Middle frontal gyrus (tissue), 1 donor: Measurements from ENCODE around the gene SUN1.
"Not testable (repeated sequence)": the region's sequence is repeated elsewhere in the genome, so short reads cannot be mapped to it uniquely, and the experiment has no call there.

Experiments
- DNase-seq: peaks from one replicate; pipeline ENCODE4 v3.0.0-alpha.2; 2015; ENCODE audit warnings: low spot score; ENCODE audit errors: extremely low spot score

SUN1 gene

DNA sequence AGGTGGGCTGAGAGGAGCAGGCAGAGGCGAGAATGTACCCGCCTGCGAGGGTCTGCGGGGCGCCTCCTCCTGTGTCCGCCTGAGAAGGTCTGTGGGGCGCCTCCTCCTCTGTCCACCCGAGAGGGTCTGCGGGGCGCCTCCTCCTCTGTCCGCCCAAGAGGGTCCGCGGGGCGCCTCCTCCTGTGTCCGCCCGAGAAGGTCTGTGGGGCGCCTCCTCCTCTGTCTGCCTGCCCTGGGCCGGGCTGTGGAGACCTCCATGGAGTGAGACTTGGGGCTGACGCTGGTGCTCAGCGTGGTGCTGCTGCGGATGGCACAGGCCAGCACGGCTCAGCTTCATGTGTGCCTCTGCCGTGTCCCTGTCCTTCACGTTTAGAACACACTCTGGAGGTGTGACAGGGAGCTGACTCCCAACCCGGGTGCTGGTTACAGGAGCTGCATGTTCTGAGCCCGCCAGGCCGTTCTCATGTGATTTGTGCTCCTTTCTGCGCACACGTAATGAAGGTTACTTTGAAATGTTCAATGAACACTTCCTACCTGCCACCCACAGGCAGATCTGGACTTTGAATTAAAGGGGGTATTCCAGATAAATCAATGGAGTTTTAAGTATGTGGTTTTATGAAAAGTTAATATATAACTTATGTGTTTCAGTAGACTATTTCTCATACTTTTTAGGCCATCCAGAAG lies 23.6 kb downstream of the SUN1 start:
- no peak for DNase-seq

GRCh38 chr7:856444-857095 lies 24.3 kb downstream of the SUN1 start:
- DNase-seq, result no peak

GRCh38 chr7:857661-858060 lies 25.4 kb downstream of the SUN1 start:
- no peak for DNase-seq

- no peak for DNase-seq
Observed at GRCh38 chr7:859359-860030, 27.2 kb downstream of the SUN1 start.

DNA sequence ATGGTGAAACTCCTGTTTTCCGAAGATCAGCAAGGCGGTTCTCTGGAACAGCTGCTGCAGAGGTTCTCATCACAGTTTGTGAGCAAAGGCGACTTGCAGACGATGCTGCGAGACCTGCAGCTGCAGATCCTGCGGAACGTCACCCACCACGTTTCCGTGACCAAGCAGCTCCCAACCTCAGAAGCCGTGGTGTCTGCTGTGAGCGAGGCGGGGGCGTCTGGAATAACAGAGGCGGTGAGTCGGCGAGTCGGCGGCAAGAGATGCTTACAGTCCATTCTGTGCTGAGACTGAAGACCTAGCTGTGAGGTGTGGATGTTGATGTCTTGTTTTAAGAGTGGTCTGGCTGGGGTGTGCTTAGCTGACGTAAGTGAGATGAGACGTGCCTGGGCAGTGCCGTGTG lies 27.9 kb downstream of the SUN1 start:
- no peak for DNase-seq

DNA sequence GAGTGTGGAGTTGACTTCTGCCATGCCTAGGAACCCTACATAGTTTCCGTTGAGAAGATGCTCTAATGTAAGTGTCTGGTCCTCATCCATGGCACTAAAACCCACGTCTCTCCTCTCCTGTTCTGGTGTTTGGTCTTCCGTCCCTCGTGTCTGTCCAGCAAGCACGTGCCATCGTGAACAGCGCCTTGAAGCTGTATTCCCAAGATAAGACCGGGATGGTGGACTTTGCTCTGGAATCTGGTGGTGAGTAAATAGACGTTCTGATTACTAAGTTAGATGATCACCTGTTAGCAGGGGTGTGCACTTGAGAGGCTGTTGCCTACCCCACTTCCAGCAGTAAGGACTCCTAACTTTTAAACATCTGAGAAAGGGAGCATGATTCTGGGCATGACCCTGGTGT lies 28.9 kb downstream of the SUN1 start:
- no peak for DNase-seq

- no peak for DNase-seq
Observed at GRCh38 chr7:862157-862556, 29.9 kb downstream of the SUN1 start.

DNA sequence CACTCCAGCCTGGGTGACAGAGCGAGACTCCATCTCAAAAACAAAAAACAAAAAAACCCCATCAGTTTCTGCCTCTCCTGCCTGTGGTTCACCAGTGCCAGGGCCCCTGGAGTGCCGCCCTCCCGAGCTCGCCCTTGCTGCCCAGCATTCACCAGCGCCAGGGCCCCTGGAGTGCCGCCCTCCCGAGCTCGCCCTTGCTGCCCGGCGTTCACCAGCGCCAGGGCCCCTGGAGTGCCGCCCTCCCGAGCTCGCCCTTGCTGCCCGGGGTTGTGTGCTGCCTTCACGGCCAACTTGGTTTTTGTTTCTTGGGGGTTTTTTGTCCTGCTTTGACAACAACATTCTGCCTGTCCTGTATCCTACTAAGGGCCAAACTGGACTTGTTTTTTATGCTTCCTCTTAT lies 30.8 kb downstream of the SUN1 start:
- no peak for DNase-seq

- no peak for DNase-seq
Observed at GRCh38 chr7:865921-866320, 33.6 kb downstream of the SUN1 start.

- DNase-seq, result no peak
Observed at GRCh38 chr7:867001-867405, 34.7 kb downstream of the SUN1 start.

DNA sequence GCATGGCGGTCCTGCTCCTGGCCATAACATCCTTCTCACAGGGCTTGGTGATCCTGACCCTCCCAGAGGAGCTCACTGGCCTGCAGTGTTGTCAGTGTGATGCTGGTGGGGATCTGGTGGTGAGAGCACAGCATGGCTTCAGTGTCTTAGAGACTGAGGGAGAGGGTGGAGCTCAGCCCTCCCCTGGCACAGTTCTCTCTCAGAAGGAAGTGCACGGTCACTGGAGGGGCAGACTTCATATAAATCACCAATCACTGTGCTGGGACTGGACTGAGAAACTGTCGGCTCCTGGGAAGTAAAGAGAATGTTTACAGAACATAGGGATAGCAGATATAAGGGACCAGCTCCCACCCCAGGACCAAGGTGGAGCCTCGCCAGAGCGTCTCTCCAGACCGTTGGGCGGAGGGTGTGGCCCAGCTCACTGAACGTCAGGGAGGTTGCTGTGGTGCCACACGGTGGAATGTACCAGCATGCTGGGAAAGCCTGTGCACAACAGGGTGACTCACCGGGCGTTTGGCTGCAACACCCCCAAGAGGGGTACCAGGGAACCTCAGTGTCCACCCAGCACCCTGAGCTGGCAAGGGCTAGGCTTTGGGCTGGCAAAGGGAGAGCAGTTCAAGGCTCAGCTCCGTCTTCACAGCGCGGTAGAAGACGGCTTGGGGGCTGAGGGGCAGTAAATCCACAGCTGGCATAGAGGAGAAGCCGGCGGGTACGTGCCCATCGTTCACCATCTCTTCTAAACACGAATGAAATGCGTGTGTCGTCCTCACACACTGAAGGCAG lies 35.3 kb downstream of the SUN1 start:
- DNase-seq, result no peak

DNA sequence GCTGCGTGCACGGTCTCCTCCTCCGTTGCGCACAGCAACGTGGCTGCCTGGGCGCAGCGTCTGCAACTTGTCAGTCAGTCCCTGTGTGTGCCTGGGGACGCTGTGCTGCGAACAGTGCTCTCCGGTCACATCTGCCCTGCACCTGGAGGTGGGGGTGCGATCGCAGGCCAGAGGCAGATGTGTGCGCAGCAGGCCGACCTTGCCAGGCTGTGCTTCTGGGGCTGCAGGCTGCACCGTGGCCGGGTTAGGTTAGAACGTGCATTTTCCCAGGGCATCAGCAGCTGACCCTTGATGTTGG lies 35.9 kb downstream of the SUN1 start:
- DNase-seq, result no peak

DNA sequence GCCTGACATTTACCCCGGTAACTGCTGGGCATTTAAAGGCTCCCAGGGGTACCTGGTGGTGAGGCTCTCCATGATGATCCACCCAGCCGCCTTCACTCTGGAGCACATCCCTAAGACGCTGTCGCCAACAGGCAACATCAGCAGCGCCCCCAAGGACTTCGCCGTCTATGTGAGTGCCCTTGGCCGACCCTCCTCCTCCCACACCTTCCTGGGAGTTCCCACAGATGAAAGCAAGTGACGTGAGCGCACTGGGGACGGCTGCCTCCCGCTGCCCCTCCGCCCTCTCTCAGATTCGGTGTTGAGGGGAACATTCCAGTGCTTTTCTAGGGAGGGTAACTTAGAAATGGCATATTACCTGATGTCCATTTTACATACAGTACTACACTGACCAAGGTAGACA lies 37.1 kb downstream of the SUN1 start:
- DNase-seq, result no peak

DNA sequence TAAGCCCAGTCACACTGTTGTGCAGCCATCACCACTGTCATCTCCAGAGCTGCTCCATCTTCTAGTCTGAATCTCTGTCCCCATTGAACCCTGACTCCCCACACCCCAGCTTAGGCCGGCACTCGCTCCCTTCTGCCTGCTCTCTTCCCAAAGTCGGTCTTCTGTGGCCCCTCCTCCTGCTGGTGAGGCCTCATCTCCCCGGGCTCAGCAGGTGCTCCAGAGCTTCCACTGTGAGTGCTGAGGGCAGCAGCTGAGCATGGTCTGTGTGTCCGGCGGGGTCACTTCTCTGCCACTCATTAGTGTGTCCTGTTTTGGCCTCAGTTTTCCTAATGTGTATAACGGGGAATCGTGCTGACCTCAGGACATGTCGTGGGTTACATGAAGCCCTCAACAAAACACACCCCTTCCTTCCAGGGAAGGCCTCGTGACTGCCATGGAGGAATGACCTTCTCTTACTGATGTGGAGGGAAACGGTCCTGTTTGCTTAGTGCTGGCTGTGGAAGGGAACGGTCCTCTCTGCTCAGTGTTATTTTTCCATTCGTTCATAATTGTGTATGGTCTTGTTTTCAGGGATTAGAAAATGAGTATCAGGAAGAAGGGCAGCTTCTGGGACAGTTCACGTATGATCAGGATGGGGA lies 39.7 kb downstream of the SUN1 start:
- no peak for DNase-seq

DNA sequence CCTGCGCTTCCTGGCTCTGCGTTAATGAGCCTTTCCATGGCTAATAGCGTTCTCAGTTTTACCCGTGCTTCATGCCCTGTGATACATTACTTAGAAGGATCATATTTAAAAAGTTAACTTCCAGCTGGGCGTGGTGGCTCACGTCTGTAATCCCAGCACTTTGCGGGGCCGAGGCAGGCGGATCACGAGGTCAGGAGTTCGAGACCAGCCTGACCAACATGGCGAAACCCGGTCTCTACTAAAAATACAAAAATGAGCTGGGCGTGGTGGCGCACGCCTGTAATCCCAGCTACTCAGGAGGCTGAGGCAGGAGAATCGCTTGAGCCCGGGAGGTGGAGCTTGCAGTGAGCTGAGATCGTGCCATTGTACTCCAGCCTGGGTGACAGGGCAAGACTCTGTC lies 40.4 kb downstream of the SUN1 start:
- not testable (repeated sequence) for DNase-seq

GRCh38 chr7:873367-874002 lies 41.2 kb downstream of the SUN1 start:
- DNase-seq, result peak; percentile 77

DNA sequence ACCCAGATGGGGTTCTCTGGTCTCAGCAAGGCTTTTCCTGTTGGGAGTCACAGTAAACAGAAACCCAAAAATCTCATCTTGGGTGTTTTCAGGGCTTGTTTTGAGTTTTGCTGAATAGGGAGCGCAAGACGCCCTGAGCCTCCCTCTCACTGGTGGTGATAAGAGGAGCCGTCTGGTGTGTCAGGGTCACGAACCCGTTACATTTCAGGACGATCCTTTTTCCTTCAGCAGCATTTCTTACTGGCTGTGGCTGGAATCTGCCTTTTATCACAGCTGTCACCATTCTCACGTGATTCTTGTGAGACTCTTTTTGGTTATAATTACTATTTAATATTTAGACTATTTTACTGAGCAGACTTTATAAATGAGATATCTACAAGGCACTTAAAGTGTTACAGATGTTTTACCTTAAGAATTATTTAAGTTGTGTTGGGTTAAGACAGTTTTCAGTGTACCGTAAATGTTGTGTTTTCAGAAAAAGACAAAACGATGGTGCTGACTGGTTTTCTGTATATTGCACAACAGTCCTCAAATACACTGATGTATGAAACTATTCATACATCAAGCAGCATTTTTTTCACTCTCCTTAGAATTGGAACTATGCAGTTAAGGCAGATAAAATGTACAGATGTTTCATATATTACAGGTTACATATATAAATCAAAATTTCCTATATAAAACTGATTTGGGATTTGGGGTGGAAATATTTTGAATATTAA lies 41.9 kb downstream of the SUN1 start:
- no peak for DNase-seq

DNA sequence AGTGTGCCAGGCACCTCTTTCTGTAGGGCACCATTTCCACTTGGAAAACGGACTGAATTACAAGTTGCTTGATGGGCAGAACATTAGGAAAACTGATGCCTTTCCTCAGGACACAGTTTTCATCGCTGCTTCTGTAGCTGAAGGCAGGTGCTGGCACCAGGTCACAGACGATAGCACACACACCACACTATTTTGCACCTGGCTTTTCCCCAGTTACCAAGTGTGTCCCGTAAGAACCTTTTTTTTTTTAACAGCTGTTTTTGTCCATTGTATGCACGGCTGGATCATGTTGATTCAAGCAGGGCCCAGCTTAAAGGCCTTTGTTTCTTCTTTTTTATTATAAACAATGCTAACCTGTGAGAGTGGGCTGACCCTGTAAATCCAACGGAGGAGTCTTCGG lies 42.8 kb downstream of the SUN1 start:
- no peak for DNase-seq

DNA sequence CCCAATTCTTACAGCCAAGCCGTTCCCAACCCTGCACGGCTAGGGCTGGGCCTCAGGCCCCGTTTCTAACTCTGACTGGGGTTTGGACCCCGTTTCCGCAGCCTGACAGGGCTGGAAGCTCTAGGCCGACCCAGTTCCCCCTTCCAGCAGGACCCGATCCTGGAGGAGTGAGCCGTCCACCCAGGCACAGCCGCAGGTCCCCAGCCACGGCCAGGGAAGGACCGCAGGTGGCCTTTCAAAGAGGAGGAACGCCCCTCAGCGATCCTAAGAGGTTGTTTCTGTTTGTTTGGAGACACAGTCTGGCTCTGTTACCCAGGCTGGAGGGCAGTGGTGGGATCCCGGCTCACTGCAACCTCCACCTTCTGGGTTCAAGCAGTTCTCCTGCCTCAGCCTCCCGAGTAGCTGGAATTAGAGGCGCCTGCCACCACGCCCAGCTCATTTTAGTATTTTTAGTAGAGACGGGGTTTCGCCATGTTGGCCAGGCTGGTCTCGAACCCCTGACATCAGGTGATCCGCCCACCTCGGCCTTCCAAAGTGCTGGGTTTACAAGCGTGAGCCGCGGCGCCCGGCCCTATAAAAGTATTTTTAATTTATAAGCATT lies 43.3 kb downstream of the SUN1 start:
- no peak for DNase-seq
